DLD1 (cell line): ENCODE measurements around the gene SSPN.
"Not testable (repeated sequence)": the region's sequence is repeated elsewhere in the genome, so short reads cannot be mapped to it uniquely, and the experiment has no call there.

ENCODE experiments used
- in situ Hi-C: cut with HindIII; loops from 2 replicates; pipeline ENCODE4 v1.10.0; 2017; ENCODE audit warnings: low sequenced_read_pairs

Gene SSPN

GRCh38 chr12:26226629-26227360 is 31.4 kb downstream of the SSPN start:
- in situ Hi-C loops = no loop called here

GRCh38 chr12:26227361-26227745 is 32.0 kb downstream of the SSPN start:
- in situ Hi-C loops = no loop called here

GRCh38 chr12:26229910-26230309 is 34.5 kb downstream of the SSPN start:
- in situ Hi-C loops = no loop called here

- in situ Hi-C loops = no loop called here
Measured at GRCh38 chr12:26231470-26231869, 36.1 kb downstream of the SSPN start.

- in situ Hi-C loops = no loop called here
Measured at GRCh38 chr12:26231921-26232320, 36.5 kb downstream of the SSPN start.

GRCh38 chr12:26233631-26234030 is 38.3 kb downstream of the SSPN start:
- in situ Hi-C loops = no loop called here

- in situ Hi-C loops = not testable (repeated sequence)
Measured at GRCh38 chr12:26235465-26235864, 40.1 kb downstream of the SSPN start.

- in situ Hi-C loops = no loop called here
Measured at GRCh38 chr12:26238341-26239121, 43.2 kb downstream of the SSPN start.

- in situ Hi-C loops = no loop called here
Measured at GRCh38 chr12:26239122-26239851, 43.9 kb downstream of the SSPN start.

- in situ Hi-C loops = no loop called here
Measured at GRCh38 chr12:26239852-26240815, 44.8 kb downstream of the SSPN start.

GRCh38 chr12:26241080-26241479 is 45.7 kb downstream of the SSPN start:
- in situ Hi-C loops = no loop called here

GRCh38 chr12:26242683-26243082 is 47.3 kb downstream of the SSPN start:
- in situ Hi-C loops = no loop called here

GRCh38 chr12:26244503-26244902 is 49.1 kb downstream of the SSPN start:
- in situ Hi-C loops = no loop called here

- in situ Hi-C loops = no loop called here
Measured at GRCh38 chr12:26245175-26245942, 50.0 kb downstream of the SSPN start.

GRCh38 chr12:26246483-26247164 is 51.3 kb downstream of the SSPN start:
- in situ Hi-C loops = no loop called here

GRCh38 chr12:26247873-26248272 is 52.5 kb downstream of the SSPN start:
- in situ Hi-C loops = no loop called here

GRCh38 chr12:26250801-26251200 is 55.4 kb downstream of the SSPN start:
- in situ Hi-C loops = no loop called here

GRCh38 chr12:26251600-26251999 is 56.2 kb downstream of the SSPN start:
- in situ Hi-C loops = no loop called here

- in situ Hi-C loops = no loop called here
Measured at GRCh38 chr12:26252946-26253345, 57.6 kb downstream of the SSPN start.
